HG03354 (cell line): Measurements from ENCODE around the gene LRRC9.
"Not testable (repeated sequence)": the region's sequence is repeated elsewhere in the genome, so short reads cannot be mapped to it uniquely, and the experiment has no call there.

Experiments used
- ATAC-seq: cut with Tn5 transposase; IDR thresholded peaks from one replicate; pipeline ENCODE4 v1.9.1; 2021; ENCODE audit warnings: mild to moderate bottlenecking; ENCODE audit not compliant: unreplicated experiment, poor library complexity, severe bottlenecking

Gene LRRC9

DNA sequence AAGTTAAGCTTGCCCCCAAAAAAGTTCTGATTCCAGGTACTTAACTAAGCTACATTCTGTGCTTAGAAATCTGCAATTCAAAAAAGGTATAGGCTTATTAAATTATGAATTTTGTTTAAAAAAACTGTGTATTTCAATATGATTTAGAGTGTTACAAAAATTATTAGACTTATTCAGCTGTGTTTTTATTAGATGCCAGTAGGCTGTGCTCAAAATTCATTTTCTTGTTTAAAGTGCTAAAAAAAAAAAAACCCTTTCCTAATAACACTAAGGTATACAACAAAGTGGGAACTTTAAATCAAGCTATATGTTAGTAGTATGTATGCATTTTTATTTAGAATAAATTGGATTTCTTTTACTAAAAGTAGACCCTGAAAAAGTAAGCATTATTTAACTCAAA lies 25.0 kb downstream of the LRRC9 start:
- no peak for ATAC-seq

DNA sequence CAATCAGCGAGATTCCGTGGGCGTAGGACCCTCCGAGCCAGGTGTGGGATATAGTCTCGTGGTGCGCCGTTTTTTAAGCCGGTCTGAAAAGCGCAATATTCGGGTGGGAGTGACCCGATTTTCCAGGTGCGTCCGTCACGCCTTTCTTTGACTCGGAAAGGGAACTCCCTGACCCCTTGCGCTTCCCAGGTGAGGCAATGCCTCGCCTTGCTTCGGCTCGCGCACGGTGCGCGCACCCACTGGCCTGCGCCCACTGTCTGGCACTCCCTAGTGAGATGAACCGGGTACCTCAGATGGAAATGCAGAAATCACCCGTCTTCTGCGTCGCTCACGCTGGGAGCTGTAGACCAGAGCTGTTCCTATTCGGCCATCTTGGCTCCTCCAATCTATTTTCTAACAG lies 32.2 kb downstream of the LRRC9 start:
- ATAC-seq = not testable (repeated sequence)

DNA sequence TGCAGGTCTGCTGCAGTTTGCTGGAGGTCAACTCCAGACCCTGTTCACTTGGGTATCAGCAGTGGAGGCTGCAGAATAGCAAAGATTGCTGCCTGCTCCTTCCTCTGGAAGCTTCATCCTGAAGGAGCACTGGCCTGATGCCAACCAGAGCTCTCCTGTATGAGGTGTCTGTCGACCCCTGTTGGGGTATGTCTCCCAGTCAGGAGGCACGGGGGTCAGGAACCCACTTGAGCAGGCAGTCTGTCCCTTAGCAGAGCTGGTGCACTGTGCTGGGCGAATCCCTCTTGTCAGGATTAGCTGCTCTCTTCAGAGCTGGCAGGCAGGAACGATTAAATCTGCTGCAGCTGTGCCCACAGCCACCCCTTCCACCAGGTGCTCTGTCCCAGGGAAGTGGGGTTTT lies 37.9 kb downstream of the LRRC9 start:
- not testable (repeated sequence) for ATAC-seq

DNA sequence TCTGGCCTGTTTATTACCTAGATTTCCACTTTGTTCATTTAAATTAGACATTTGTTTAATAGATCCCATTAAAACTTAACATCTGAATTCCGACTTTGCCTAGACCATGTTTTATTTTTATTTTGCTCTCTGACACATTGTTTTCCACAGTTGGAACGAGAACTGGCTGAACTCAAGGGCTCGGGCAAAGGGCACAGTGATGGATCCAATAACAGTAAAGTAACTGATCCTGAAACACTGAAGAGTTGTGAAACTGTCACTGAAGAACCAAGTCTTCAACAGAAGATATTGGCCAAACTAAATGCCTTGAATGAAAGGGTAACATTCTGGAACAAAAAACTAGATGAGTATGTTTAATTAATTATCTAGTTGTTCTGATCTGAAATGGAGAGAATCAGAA lies 39.7 kb downstream of the LRRC9 start:
- ATAC-seq = no peak

DNA sequence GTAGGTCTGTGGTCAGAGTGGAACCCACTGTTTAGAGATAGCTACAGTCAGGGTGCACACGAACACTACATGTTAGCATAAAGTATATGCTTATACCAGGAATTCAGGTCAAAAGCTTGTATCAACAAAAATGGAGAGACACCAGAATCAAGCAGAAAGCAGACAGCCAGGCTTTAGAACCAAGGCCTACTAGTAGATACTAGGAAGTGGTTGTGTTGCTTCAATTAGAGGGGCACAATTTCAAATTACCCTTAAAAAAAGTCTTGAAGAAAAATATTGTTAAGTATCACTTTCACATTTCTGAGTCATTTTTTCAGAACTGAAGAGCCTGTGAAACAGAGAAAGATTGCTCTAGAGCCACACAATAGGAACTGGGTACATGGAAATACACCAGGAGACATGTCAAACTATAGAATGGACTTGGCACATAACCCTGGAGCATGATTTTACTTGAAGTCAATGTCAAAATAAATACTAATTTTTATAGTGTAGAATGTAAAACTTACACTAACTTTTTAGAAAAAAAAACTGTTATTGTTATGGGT lies 41.6 kb downstream of the LRRC9 start:
- ATAC-seq = peak; percentile 42

DNA sequence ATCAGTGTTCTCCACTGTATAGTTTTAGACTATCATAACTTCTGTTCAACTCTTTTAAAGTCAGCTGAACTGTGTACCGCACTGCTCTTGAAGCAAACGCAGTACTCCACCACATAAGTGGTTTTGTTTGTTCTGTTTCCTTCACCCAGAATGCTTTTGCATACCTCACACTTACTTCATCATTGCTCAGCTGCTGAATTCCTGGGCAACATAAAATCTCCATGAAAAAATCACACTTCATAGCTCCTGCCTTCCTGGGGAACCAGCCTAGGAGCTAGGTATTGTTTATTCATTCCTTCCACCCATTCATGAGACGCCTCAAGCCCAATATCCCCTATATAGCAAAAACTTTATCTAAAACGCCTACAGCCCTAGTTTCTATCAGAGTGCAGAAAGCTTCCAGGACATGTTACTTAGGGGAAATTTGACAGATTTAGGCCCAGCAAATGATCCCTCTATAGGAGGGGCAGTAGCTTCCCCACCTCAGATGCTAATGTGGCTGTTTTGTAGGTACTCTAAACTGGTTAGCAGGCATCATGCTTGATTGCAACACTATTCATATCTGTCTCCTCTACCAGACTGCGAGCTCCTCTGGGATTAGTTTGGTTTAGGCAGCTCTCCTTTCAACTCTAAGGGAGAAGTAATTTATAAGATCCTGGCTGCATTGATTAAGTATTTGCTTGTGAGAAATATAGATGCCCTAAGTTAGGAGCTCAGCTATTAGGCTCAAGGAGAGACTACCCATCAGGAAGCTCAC lies 44.5 kb downstream of the LRRC9 start:
- ATAC-seq = peak; percentile 23

DNA sequence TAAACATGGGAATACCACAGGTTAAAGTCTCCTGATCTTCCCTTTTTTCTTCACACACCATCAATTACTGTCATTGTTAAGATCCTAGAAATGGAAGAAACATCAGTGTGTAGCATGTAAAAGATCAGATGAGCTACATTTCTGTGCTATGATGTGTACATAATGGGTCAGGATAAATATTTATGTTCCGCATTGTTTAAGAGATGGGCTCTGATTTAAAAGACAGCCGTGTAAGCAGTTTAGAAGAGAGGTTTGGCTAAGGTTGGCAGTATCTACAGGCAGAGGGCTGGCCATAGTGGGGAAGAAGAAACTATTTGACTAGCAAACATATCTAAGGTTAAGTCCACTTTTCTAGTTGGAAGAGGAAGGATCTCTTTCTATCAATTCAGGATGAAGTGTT lies 49.4 kb downstream of the LRRC9 start:
- ATAC-seq = no peak

DNA sequence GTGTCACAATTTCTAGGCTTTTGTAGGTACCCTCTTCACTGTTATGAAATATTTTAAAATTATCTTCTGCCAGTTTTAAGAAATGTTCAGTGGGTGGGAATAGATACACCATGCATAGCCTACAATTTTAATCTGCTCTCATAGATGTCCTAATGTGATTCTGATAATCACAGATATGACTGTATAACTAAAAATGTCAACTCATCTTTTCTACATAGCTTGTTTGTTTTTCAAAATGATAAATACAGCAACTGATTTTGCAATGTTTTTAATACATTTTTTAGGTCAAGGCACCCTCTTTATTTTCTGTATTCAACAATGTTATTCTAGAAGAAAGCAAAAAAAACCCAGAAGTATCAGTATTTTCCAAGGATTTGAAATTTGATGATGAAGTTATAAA lies 61.6 kb downstream of the LRRC9 start:
- no peak for ATAC-seq

DNA sequence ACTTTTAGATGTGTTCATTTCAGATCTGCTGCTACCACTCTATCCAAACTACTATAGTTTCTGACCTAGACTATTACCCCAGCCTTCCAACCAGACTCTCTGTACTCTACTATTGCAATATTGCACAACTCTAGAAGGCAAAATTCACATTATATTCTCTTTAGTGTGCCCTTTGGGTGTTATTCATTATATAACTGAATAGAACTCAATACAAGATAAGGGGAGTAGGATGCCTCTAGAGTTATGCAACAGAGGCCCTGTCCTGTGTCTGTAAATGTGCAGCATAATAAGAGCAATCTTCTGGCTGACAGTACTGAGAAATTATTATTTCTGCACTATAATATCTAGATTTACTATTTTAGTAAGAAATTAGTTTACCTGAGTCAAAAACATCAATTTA lies 63.1 kb downstream of the LRRC9 start:
- no peak for ATAC-seq

DNA sequence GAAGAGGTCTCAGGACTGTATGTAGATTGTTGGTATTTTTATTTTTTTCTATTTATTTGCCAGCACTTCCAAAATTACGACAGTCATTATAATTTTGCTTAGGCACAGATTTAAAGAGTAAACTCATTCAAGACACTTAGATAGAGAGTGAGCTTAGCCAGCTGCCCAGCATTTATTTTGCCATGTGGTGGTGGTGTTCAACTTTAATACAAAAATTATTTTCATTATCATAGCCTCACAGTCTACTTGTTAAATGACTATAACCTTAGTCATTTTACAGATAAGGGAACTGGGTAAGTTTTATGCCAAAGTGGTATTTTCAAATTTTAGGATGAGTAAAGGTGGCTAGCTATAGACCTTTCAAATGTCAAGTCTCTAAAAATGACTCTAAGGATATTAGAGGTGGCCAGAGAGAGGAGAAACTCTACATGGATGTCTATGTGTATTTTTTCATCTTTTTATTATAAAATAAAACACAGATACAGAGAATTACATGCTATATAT lies 66.7 kb downstream of the LRRC9 start:
- ATAC-seq = no peak

DNA sequence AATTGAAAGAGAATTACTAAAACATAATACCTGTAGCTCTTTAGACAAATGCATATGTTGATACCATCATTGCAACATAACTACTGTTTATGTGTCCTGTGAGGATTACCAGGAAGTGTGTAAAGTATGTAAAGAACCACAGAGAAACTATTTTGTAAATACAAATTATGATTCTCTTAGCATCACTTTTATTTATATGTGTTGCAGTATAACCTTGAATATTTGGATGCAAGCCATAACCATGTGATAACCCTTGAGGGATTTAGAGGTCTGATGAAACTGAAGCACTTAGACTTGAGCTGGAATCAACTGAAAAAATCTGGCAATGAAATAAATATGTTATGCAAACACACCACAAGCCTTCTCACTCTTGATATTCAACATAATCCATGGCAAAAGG lies 77.5 kb downstream of the LRRC9 start:
- ATAC-seq = no peak

DNA sequence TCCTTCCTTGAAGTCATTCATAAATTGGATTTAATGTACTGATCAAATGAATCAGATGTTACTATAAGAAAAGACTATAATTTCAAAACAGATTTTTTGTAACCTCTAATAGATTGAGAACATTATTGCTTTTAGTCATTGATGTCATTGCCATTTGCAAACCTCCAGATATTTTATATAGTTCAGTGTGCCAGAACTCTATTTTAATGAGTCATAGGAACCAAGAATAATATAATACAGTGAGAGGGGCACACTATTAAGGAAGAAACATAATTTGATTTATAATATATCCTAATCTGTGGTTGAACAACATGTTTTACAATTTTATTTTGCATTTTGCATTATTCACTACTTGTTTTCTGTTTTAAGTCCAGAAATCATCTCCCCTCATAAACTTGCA lies 78.0 kb downstream of the LRRC9 start:
- no peak for ATAC-seq

DNA sequence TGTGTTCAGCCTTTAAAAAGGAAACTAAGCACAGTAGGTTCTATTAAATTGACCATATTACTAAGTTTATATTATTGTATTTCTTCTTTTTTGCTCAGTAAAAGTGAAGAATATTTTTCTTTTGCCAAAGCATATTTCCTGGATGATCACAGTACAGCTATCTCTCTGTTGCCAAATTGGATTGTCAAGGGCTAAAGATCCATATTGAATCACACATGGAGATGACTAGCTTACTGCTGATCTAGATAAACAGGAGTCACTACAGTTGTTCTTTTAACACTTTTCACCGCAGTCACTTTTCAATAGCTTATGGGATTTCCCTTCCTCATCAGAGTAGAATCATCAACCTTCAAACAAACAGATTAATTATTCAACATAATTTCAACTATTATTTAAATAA lies 78.6 kb downstream of the LRRC9 start:
- ATAC-seq = no peak

DNA sequence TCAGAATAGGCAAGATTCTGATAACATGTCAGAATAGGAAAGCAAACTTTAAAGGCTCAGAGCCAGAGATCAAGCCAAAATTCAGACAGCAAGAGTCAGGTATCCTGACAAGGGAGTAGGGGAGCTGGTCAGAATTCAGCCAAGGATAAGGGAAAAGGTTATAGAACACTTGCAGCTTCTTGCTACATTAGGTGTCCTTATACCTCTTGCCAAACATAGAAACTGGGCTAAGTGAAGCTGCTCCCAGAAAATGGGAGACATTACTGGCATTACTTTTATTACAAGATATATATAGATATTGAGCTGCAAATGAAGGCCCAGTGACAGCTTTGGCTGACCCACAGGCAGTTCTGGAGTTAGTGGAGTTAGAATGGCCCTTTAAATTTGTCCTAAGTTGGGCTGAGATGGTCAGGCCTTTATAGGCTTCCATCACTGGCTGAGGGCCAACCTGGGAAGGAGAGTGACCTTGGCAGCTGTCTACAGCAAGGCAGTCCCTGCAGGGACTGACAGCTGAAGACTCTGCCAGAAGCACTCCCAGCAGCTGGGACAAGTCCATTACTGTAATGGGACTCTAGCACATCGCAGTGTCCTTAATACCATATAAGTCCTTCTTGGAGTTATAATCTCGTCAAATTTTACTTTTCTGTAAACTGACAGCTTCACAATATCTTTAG lies 83.0 kb downstream of the LRRC9 start:
- no peak for ATAC-seq

DNA sequence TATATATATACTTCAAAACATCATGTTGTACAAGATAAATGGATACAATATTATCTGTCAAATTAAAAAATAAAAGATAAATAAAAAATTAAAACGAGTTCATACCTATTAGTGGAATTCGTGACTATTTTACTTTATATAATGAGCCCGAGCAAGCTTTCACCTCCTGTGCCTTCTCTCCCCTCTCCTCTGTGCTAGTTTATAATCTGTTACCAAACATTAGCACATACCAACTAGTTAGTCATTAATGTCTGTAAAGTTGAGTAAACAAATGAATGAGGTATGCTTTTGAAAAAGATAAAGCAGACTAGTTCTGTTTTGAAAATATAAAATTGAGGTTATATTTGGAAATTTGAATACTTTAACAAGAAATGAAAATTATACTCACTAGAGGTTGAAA lies 84.0 kb downstream of the LRRC9 start:
- ATAC-seq = no peak

DNA sequence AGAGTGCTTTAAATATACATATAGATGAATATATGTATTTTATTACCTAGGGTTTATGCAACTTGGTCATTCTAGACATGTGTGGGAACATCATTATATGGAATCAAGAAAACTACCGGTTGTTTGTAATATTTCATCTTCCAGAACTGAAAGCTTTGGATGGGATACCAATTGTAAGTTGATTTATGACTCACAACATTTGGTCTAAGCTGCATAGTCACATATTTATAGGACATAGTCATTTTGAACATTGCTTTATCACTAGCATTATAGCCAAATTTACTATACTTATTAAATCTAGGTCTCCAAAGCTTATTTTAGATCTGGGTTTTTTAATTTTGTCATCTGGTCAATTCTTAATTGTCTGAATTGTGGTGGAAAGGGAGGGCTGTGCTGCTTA lies 88.1 kb downstream of the LRRC9 start:
- no peak for ATAC-seq

DNA sequence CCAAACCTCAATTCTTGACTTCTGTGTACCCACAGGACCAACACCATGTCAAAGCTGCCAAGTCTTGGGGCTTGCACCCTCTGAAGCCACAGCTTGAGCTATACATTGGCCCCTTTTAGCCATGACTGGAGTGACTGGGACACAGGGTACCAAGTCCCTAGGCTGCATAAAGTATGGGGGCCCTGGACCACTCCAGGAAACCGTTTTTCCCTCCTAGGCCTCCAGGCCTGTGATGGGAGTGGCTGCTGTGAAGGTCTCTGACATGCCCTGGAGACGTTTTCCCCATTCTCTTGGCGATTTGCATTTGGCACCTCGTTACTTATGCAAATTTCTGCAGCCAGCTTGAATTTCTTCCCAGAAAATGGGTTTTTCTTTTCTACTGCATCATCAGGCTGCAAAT lies 90.3 kb downstream of the LRRC9 start:
- ATAC-seq = not testable (repeated sequence)

DNA sequence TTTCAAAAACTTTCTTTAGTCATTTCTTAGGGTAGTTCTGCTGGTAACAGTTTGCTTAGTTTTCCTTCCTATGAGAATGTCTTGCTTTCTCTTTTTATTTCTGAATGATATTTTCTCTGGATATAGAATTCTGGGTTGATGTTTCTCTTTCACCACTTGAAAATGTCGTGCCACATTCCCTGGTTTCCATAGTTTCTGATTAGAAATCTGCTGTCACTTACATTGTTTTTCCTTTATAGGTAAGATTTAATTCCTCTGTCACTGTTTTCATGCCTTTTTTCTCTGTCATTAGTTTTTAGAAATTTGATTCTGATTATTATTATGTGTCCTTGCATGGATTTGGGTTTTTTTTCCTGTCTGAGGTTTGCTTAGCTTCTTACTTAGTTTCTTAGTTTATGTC lies 94.5 kb downstream of the LRRC9 start:
- ATAC-seq = no peak

DNA sequence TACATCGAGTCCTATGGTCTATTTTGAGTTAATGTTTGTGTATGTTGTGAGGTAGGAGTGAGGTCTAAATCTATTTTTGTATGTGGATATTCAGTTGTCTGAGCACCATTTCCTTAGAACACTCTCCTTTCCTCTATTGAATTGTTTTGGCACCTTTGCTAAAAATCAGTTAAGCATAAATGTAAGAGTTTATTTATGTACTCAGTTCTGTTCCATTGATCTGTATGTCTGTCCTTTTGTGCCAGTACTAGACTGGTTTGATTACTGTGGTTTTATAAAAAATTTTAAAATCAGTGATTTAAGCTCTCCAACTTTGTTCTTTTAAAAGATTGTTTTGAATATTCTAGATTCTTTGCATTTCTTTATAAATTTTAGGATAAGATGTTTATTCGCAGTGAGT lies 101.7 kb downstream of the LRRC9 start:
- ATAC-seq = no peak

DNA sequence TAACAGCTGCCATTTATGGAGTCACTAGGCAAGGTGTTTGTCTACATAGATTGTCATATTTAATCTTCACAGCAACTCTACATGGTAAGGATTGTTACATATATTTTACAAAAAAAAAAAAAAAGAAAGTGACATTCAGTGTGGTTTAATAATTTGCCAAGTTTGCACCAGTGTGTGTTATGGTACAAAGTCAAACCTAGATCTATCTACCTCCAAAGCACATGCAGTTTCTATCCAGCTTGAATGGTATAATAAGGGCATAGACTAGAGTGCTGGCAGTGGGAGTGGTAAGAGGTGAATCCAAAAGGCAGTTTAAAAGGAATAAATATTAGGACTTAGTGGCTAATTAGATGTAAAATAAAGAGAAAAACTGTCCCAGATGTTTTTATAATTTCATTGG lies 105.6 kb downstream of the LRRC9 start:
- no peak for ATAC-seq

DNA sequence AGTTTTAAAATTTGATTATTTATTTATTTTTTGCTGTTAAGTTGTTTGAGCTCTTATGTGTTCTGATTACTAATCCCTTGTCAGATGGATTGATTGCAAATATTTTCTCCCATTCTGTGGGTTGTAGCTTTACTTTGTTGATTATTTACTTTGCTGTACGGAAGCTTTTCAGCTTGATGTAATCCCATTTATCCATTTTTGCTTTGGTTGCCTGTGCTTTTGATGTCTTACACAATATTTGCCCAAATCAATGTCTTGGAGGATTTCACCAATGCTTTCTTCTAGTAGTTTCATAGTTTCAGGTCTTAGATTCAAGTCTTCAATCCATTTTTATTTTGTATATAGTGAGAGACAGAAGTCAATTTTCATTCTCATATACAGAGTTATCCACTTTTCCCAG lies 115.2 kb downstream of the LRRC9 start:
- no peak for ATAC-seq
